Measurements from ENCODE around the gene NUDT22. TPM values are rescaled to one million over a fixed set of nuclear protein-coding genes. Genes with fewer than 3 reads are reported as not detected.

NUDT22 gene
- total RNA-seq, 1 experiment from 2014 or later = 89.8 TPM

DNA sequence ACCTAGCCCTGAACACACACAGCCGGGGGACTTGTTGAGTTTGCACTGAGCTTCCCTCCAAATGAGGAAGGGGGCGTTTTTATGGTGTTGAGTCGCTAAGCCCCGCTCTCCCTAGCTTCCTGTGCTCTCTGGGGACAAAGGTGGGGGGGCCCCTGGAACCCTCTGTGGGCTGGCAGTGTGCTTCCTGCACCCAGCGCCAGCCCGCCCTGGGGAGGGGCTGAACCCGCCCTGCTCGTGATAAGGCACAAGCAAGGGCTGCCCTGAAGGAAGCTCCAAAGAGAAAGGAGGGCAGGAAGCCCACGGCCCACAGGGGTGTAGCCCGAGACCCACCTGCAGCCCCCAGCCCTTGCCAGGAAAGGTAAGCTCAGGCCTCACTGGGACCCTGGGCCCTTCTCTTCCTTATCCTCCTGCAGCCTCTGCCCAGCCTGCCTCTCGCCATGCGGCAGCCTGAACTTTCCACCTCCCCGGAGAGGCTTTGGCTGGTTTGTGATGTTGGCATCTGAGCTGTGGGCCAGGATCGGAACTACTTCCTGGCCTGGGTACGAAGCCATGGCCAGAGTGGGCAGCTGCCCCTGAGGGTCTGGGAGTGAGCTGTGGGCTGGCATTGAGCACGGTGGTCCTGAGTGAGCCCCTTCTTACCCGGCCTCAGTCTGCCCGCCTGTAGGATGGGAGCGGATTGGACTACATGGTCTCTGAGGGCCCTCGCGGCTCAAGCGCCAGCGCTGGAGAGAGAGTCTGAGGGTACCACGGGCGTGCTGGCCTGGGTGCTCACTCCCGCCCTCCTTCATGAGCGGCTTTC lies 19.4 kb upstream of the NUDT22 start, which contains the start of gene FERMT3:
Gene FERMT3, plus strand, starts transcription at position 265 of the 799 bp plus-strand sequence. CDS start 644 bp downstream, outside the sequence.
- DNase-seq (ENCODE audit: low read depth) = no peak

DNA sequence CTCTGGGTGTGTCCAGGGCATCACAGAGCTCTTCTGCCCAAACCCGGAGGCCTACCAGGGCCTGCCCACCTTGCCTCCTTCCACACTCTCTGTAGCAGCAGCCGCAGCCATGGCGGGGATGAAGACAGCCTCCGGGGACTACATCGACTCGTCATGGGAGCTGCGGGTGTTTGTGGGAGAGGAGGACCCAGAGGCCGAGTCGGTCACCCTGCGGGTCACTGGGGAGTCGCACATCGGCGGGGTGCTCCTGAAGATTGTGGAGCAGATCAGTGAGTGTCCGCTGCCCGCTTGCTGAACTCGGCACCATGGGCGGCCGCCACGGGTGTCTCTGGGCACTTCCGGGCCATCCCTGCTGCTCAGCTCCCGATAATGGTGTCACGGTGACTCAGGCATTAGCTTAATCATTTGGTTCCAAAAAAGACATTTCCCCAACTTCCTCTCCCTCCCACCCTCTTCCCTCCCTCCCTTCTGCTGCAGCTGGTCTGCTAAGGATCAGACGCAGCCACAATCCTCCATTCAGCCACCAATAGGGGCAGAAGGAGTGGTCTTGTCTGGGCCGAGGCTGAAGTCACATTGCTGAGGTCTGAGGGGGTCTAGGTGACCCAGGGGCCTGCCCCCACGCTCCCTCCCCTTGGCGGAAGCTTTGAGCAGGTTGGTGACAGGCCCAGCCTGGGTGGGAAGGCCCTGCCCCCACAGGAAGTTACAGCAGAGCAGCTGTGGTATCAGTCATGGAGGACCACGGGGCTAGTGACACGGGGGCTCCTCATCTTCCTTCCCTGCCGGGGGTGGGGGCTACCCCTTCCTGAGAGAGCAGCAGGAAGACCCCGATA lies 18.6 kb upstream of the NUDT22 start:
- DNase-seq (ENCODE audit: low read depth) = peak; percentile 92

DNA sequence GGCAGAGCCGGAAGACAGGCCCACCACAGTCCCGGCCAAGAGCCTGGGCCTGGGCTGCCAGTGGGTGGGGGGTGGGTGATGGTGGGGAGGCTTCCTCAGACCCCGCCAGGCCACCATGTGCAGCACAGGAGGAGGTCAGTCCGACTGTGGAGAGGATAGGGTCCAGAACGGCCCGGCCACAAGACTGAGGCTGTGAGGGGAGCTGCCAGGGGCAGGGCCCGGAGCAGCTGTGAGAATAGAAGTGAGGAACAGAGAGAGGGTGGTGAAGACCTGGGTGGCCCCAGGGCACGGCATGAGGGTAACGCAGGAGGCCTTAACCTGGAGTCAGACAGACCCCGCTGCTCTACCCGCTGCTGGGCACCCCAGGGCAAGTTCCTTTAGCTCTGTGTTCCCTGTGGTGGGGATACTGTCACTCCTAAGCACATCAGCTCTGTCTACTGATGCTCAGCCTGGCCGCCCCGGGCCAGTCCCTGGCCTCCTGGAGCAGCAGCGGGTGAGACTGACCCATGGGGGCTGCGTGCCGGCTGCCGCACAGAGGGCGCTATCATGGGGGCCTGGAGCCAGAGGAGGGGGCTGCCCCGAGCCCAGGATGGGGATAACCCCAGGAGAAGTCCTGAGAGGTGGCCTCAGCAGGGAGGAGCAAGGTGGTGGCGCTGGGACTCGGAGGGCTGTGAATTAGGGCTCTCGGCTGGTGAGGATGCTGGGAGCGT lies 17.8 kb upstream of the NUDT22 start:
- DNase-seq (ENCODE audit: low read depth) = no peak

DNA sequence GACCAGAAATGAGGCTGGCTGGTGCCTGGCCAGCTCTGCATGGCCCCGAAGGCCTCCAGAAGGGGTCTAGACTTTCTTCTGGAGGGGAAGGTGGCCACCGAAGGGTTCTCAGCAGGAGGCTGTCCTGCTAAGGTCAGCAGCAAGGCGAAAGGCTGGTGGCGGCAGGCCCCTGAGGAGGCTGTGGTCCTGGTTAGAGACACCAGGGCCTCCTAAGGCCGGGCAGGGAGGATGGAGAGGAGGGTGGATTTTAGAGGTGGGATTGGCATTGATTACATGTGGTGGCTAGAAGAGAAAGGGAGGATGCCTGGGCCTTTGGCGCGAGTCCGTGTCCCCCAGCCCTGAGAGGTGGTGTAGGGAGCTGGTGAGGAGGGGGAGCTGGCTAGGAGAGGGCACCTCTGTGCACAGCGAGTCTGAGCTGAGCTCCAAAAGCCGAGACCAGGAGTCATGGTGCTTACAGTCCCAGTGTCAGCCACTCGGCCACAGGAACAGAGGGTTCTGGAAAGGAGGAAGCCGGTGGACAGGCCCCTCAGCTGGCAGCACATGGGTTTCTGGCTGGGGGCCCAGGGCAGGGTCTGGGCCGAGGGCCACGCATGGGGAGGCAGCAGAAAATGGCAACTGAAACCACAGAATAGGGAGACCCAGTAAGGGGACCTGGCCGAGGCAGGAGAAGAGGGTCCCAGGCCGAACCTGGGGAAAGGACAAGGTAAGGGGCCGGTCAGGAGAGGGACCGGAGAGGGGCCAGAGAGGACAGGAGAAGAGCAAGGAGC lies 17.1 kb upstream of the NUDT22 start:
- DNase-seq (ENCODE audit: low read depth) = no peak

DNA sequence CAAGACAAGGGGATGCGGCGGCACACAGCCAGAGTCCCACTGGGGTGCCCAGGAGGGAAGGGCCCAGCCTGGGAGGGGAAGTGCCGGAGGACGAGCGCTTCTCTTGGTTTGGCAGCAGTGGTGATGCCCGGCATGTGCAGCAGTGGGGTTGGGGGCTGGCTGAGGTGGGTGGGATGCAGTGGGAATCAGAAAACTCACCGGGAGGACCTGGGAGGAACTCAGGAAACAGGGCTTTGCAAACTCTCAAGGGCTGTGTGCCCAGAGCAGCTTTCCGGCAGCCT lies 16.6 kb upstream of the NUDT22 start:
- no peak for DNase-seq (ENCODE audit: low read depth)

DNA sequence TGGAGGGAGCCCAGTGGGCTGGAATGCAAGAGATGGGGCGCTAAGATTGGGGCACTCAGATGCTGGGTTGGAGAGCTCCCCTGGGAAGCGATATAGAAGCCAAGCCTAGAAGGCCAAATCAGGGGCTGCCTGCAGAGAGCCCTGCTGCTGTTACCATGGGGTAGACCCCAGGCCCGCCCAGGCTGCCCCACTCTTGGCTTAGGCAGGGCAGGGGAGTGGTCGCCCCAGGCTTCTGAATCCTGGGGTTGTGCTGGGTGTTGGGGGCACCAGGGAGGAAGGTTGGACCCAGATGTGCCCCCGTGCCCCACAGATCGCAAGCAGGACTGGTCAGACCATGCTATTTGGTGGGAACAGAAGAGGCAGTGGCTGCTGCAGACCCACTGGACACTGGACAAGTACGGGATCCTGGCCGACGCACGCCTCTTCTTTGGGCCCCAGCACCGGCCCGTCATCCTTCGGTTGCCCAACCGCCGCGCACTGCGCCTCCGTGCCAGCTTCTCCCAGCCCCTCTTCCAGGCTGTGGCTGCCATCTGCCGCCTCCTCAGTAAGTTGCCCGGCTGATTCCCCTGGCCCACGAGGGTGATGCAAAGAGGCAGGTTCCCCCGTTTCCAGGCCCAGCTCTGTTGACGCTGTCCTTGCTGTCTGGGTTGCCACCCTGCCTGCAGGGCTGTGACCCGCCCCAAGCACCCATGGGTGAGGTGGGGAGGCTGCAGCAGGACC lies 15.6 kb upstream of the NUDT22 start:
- DNase-seq (ENCODE audit: low read depth) = no peak

DNA sequence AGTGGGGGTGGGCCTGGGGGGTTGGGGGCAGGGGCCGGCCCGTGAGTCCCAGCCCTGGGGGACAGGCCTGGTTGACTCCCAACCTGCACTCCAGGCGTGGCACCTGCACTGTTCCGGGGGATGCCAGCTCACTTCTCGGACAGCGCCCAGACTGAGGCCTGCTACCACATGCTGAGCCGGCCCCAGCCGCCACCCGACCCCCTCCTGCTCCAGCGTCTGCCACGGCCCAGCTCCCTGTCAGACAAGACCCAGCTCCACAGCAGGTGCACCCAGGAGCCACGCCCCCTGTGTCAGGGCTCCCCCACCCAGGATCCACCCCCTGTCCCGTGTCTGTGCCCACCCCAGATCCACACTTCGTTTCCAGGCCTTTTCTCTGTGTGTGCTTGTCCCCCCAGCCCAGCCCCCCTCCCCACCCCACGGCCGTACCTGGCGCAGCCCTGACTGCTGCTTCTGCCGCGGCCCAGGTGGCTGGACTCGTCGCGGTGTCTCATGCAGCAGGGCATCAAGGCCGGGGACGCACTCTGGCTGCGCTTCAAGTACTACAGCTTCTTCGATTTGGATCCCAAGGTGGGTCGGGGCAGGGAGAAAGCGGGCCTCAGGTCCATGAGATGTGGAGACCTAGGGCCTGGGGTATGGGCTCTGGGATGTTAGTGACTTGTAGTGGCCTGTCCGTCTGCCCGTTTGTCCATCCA lies 14.7 kb upstream of the NUDT22 start:
- DNase-seq (ENCODE audit: low read depth) = no peak

DNA sequence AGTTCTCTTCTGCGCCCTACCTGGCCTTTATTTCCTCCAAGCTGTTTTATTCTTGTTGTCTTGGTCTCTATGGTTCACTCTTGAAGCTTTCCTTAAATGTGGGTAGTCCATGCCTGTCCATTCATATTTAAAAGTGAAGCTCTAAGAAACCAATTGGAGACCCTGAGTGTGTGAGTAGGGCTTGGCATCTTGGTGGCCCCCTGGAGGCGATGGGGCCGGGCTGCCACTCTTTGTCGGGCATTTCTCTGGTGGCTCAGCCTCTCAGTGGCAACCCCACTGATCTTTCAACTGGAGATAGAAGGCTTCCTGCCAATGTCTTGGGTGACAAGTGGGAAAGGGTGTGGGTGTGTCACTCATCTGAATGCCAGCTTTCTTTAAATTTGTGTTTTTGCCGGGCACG lies 9.2 kb upstream of the NUDT22 start:
- DNase-seq (ENCODE audit: low read depth) = no peak

DNA sequence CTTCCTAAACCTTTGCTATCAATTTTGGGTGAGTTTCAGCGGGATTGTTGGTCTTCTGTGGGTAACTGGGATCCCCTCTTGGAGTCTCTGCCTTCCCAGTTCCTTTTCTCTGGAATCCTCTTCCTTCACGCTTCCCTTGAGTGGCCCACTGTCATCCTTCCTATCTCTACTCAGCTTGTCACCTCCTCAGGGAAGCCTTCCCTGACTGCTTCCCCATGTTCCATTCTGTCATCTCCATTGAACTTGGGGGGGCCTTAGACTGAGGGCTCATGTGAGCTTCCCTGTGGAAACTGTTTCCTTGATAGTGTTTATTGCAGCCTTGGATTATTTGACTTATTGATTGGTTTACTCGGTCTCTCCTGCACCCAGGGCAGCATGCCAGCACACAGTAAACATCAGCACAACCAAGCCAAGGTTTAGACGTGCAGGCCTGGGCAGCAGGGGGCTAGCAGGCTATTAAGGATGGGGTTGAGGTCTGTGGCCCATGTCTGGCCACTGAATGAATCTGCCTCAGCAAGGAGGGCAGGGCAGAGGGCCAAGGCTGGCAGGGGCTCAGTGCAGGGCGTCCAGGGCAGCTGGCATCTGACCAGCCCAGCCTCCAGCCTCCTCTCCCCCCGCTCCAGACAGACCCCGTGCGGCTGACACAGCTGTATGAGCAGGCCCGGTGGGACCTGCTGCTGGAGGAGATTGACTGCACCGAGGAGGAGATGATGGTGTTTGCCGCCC lies 7.3 kb upstream of the NUDT22 start:
- no peak for DNase-seq (ENCODE audit: low read depth)

DNA sequence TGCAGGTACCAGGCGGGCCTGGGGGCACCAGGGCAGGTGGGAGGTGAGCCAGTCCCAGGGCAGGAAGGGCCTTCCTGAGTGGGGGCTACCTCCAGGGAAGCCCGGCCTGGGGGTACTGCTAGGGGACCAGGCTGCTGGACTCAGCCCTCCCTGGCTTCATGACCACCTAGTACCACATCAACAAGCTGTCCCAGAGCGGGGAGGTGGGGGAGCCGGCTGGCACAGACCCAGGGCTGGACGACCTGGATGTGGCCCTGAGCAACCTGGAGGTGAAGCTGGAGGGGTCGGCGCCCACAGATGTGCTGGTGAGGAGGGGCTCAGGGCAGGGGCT lies 6.8 kb upstream of the NUDT22 start:
- DNase-seq (ENCODE audit: low read depth) = no peak

DNA sequence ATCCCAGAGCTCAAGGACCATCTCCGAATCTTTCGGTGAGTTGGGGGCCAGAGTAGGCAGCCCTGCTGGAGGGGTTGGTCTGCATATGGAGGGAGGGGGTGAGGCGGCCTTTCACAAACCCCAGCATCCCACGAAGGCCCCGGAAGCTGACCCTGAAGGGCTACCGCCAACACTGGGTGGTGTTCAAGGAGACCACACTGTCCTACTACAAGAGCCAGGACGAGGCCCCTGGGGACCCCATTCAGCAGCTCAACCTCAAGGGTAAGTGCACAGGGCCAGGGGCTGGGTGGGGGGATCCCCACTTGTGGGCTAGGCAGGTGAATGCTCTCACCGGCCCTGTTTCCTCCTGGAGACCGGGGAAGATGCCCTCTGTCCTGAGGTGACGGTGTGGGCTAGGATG lies 6.3 kb upstream of the NUDT22 start:
- no peak for DNase-seq (ENCODE audit: low read depth)

DNA sequence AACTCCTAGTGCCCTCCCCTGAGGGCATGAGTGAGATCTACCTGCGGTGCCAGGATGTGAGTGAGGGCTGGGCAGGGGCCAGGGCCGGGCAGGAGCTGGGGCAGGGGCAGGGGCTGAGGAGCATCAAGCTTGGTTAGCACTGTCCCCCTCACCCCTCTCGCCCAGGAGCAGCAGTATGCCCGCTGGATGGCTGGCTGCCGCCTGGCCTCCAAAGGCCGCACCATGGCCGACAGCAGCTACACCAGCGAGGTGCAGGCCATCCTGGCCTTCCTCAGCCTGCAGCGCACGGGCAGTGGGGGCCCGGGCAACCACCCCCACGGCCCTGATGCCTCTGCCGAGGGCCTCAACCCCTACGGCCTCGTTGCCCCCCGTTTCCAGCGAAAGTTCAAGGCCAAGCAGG lies 5.8 kb upstream of the NUDT22 start:
- no peak for DNase-seq (ENCODE audit: low read depth)

DNA sequence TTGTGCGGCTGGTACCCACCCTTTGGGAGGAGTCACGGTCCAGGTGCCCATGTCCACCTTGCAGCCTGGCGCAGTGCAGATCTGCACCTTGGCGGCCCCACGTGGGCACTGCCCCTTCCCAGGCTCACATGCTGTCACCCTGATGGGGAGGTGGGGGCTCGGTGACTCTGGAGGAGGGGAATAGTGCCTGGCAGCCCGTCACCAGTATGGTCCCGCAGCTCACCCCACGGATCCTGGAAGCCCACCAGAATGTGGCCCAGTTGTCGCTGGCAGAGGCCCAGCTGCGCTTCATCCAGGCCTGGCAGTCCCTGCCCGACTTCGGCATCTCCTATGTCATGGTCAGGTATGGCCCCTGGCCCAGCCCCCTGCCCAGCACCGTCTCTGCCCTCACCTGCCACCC lies 5.3 kb upstream of the NUDT22 start:
- DNase-seq (ENCODE audit: low read depth) = no peak

DNA sequence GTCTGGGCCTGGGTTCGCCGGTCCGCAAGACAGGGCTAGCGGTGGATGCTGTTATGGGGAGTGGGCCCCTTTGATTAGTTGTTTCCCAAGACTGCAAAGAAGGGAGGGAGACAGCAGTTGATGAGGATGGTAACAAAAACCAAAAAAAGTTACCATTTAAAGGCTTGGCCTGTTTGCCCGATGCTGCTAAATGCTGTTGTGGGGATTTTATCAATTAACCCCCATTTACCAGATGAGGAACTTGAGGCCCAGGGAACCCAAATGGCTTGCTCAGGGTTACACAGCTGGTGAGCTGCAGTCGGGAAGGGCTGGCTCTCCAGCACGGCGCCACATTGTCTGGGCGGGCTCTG lies 3.4 kb upstream of the NUDT22 start:
- no peak for DNase-seq (ENCODE audit: low read depth)

DNA sequence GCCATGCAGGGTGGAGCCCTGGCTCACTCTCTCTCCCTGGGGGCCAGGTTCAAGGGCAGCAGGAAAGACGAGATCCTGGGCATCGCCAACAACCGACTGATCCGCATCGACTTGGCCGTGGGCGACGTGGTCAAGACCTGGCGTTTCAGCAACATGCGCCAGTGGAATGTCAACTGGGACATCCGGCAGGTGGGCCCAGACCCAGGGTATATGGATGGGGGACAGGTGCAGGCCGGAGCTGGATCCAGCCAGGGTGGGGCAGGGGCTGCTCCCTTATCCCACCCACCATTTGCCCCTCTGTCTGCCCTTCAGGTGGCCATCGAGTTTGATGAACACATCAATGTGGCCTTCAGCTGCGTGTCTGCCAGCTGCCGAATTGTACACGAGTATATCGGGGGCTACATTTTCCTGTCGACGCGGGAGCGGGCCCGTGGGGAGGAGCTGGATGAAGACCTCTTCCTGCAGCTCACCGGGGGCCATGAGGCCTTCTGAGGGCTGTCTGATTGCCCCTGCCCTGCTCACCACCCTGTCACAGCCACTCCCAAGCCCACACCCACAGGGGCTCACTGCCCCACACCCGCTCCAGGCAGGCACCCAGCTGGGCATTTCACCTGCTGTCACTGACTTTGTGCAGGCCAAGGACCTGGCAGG lies 2.9 kb upstream of the NUDT22 start:
- DNase-seq (ENCODE audit: low read depth) = no peak

DNA sequence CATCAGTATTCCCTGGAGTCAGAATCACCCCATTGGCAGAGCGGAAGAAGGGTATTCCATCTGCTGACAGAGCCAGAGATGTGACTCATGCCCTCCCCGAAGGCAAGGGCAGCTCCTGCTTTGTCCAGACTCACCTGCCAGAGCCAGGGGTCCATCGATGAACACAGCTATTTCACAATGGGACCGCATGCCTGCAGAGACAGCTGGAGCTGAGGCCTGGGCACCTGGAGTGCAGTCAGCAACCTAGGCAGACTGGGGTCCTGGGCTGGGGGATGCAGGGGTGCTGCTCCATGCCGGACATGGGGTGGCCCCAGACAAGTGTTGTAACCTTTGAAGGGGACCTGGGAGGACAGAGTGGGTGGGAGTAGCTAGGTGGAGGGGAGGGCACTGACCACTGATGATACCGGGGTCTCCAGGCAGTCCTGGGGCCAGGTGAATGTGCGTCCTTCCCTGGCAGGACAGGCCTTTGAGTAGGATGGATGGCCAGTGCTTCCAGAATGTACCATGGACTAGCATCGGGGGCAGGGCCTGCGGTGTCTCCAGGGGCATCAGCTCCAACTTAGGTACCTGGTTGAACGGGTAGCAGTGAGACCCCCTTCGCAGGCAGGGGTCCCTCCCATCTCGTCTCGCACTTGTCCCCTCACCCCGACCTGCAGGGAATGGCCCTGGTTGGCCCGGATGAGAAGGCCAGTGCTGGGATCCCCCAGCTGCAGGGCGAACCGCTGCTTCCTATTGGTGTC lies 1.8 kb upstream of the NUDT22 start:
- no peak for DNase-seq (ENCODE audit: low read depth)

DNA sequence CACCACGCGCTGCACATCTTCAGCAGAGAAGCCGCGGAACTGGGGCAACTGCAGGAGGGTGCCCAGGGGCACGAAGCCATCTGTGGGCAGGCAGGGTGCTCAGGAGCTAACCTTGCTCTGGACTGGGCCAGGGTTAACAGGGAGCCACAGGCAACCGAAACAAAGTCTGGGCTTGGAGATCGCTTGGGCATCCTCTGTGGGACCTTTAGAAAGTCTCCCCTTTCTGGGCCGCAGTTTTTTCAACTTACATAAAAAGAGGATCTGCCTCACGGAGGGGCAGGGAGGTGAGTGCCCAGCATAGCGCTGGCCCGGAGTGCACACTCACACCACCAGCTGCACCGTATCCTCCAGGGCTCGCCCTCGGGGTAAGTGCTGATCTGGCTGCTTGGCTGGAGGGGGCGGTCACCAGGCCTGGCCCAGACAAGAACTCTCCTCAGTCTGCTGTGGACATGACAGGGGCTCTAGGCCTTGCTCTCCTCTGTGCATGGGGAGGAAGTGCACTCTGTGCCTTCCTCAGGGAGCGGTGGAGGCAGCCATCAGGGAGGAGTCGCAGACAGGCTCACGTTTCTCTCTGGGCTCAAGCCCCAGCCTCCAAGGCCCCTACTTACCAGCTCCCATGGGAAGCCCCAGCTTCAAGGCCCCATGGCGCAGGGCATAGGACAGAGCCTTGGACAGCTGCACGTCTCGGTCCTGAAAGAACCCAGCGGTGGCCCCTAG lies 1.0 kb upstream of the NUDT22 start:
- no peak for DNase-seq (ENCODE audit: low read depth)

DNA sequence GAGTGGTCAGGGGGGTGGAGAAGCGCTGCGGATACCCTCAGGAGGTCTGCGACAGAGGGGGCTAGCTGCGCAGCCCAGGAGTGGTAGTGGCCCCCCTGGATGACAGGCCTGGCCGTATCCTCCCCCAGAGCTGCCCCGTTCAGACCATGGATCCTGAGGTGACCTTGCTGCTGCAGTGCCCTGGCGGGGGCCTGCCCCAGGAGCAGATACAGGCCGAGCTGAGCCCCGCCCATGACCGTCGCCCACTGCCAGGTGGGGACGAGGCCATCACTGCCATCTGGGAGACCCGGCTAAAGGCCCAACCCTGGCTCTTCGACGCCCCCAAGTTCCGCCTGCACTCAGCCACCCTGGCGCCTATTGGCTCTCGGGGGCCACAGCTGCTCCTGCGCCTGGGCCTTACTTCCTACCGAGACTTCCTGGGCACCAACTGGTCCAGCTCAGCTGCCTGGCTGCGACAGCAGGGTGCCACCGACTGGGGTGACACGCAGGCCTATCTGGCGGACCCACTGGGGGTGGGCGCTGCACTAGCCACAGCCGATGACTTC lies 505 bp downstream of the NUDT22 start:
- DNase-seq (ENCODE audit: low read depth) = peak; percentile 50
